B cell (primary cell): ENCODE results near the gene CETN3. TPM values are rescaled to one million over a fixed set of nuclear protein-coding genes. Genes with fewer than 3 reads are reported as not detected.

ENCODE experiments used
- ATAC-seq: fragments of 200-7000 bp; cut with Tn5 transposase; one replicate; pipeline ENCODE4 v1.10.0; 2021; ENCODE audit warnings: low read depth, mild to moderate bottlenecking, moderate number of reproducible peaks, moderate library complexity
- CTCF ChIA-PET: fragments of 350-600 bp; sonication (Branson Sonifier 250); formaldehyde crosslinking; loops from one replicate; lab custom pipeline; 2021; ENCODE audit warnings: antibody characterized with exemption, inconsistent platforms; lab: Charles Lee
- POLR2A ChIA-PET: fragments of 350-600 bp; sonication (Branson Sonifier 250); formaldehyde crosslinking; loops from one replicate; lab custom pipeline; 2021; ENCODE audit warnings: antibody characterized with exemption; lab: Charles Lee
- DNase-seq: peaks from one replicate; pipeline ENCODE4 v3.0.0; 2013
- H2AFZ ChIP-seq: 2 replicates; pipeline ENCODE4 v1.6.1; 2012; ENCODE audit warnings: mild to moderate bottlenecking, low read depth, low read length; ENCODE audit not compliant: insufficient read depth, poor library complexity, severe bottlenecking
- H3K27ac ChIP-seq, 2 donors: 1 replicate in 1 of 2; 2 replicates in 1 of 2; pipeline ENCODE4 v1.5.1; 2012 to 2013; ENCODE audit warnings: low read length in 2 of 2, mild to moderate bottlenecking in 2 of 2, moderate library complexity in 1 of 2
- H3K27me3 ChIP-seq, 4 experiments: fragments of 200-600 bp in 1 of 4; sonication (generic) in 1 of 4; replicated peaks in 1 of 4; 1 replicate in 2 of 4; 2 replicates in 2 of 4; pipeline versions ENCODE4 v1.6.1 to v1.7.0; 2013 to 2016; ENCODE audit warnings: low read length in 3 of 4, mild to moderate bottlenecking in 2 of 4, mixed read lengths in 1 of 4, moderate library complexity in 1 of 4; ENCODE audit not compliant: insufficient read depth in 4 of 4, control insufficient read depth in 3 of 4; ENCODE audit errors: control extremely low read depth in 1 of 4
- H3K36me3 ChIP-seq, 2 experiments: replicated peaks in 1 of 2; 1 replicate in 1 of 2; 2 replicates in 1 of 2; pipeline versions ENCODE4 v1.6.1 to v1.7.1; 2013; ENCODE audit warnings: low read length in 1 of 2; ENCODE audit not compliant: insufficient read depth in 2 of 2, control insufficient read depth in 1 of 2; ENCODE audit errors: control extremely low read depth in 1 of 2, extremely low read depth in 1 of 2
- H3K4me1 ChIP-seq, 2 donors: fragments of 200-600 bp in 1 of 2; sonication (generic) in 1 of 2; 1 replicate in 1 of 2; 2 replicates in 1 of 2; pipeline versions ENCODE4 v1.5.1 to v1.6.1; 2013 to 2017; ENCODE audit warnings: low read length in 2 of 2; ENCODE audit not compliant: control insufficient read depth in 2 of 2, insufficient read depth in 2 of 2
- H3K4me2 ChIP-seq: replicated peaks from 2 replicates; pipeline ENCODE3; 2012; ENCODE audit warnings: mild to moderate bottlenecking, low read depth, low read length; ENCODE audit not compliant: poor library complexity, severe bottlenecking
- H3K4me3 ChIP-seq, 5 experiments: fragments of 200-600 bp in 1 of 5; sonication (generic) in 1 of 5; 1 replicate in 3 of 5; 2 replicates in 2 of 5; pipeline versions ENCODE4 v1.5.1 to v1.7.0; 2011 to 2016; ENCODE audit warnings: low read length in 4 of 5, mild to moderate bottlenecking in 4 of 5, low read depth in 2 of 5, control low read depth in 1 of 5, moderate library complexity in 1 of 5; ENCODE audit not compliant: insufficient read depth in 1 of 5; ENCODE audit errors: control extremely low read depth in 1 of 5, extremely low read depth in 1 of 5
- H3K79me2 ChIP-seq: fragments of 200-600 bp; sonication (generic); one replicate; pipeline ENCODE4 v1.6.0; 2016; ENCODE audit warnings: low read length; ENCODE audit not compliant: control insufficient read depth, insufficient read depth
- H3K9ac ChIP-seq: fragments of 200-600 bp; sonication (generic); 2 replicates; pipeline ENCODE4 v1.6.1; 2017; ENCODE audit warnings: mild to moderate bottlenecking, low read length, moderate library complexity
- H3K9me3 ChIP-seq, 3 donors: one replicate each; pipeline versions ENCODE4 v1.6.1 to v1.7.1; 2013; ENCODE audit warnings: low read length in 2 of 3; ENCODE audit not compliant: control insufficient read depth in 2 of 3, insufficient read depth in 1 of 3; ENCODE audit errors: control extremely low read depth in 1 of 3
- H4K20me1 ChIP-seq: 2 replicates; pipeline ENCODE4 v1.6.0; 2012; ENCODE audit warnings: mild to moderate bottlenecking, low read length; ENCODE audit not compliant: insufficient read depth, control insufficient read depth, poor library complexity, severe bottlenecking
- H3K27ac Mint-ChIP-seq: one replicate; pipeline ENCODE4 v1.8.0; 2021; ENCODE audit warnings: mixed read lengths
- H3K27me3 Mint-ChIP-seq: one replicate; pipeline ENCODE4 v1.8.0; 2021; ENCODE audit warnings: mixed read lengths
- H3K4me1 Mint-ChIP-seq: one replicate; pipeline ENCODE4 v1.8.0; 2021; ENCODE audit warnings: mixed read lengths
- H3K4me3 Mint-ChIP-seq: one replicate; pipeline ENCODE4 v1.8.0; 2021; ENCODE audit warnings: mixed read lengths
- H3K9me3 Mint-ChIP-seq: one replicate; pipeline ENCODE4 v1.8.0; 2022; ENCODE audit warnings: mixed read lengths; ENCODE audit not compliant: insufficient read depth
- EZH2 ChIP-seq: IDR thresholded peaks from 2 replicates; pipeline ENCODE4 v1.6.1; 2012; ENCODE audit warnings: borderline replicate concordance, low read depth, mild to moderate bottlenecking, moderate library complexity, low read length; ENCODE audit not compliant: insufficient read depth, poor library complexity, severe bottlenecking
- WGBS: methylation state at CpG from one replicate; pipeline ENCODE4 v1.1.5; 2013; ENCODE audit warnings: missing lambda C conversion rate; ENCODE audit not compliant: insufficient coverage; 5-methylcytosine and 5-hydroxymethylcytosine counted together
- intact Hi-C: fragments of 100-400 bp; cut with micrococcal nuclease; formaldehyde crosslinking; loops from one replicate; pipeline ENCODE4 v1.10.0; 2022
- polyA plus RNA-seq: library from polyadenylated mRNA; depleted of rRNA; stranded (reverse); fragments of >200 nt; gene quantifications from 2 replicates; pipeline ENCODE4 v1.2.3, GENCODE V29; 2012
- total RNA-seq, 2 donors: library from RNA; stranded (reverse); fragments of 120-200 nt in 1 of 2; gene quantifications; 1 replicate in 1 of 2; 2 replicates in 1 of 2; pipeline versions ENCODE4 v1.2.3 to v1.2.4, GENCODE V29; 2013 to 2022
- TF ChIP-seq, protein P1 (sequence below): fragments of 200-600 bp; IDR thresholded peaks from one replicate; pipeline ENCODE4 v1.8.0; 2022; ENCODE audit warnings: antibody characterized with exemption, mild to moderate bottlenecking

Gene CETN3
- total and polyA plus RNA-seq, 2 donors (not counting 1 experiment from before 2014, with no cell fraction given), result 1.5 to 18.0 TPM

DNA sequence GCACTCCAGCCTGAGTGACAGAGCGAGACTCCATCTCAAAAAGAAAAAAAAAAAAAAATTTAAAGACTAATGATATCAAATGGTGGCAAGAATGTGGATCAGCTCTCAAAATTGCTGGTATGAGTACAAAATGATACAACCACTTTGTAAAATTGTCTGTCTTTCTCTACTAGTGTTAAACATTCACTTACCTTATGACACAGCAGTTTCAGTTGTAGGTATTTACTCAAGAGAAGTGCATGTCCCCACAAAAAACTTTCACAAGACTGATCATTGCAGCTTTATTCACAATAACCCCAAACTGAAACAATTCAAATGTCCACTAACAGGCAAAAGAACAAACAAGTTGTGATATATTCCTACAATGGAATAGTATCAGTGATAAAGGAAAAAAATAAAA is 14.7 kb upstream of the CETN3 start:
- TF ChIP-seq, protein P1, sequence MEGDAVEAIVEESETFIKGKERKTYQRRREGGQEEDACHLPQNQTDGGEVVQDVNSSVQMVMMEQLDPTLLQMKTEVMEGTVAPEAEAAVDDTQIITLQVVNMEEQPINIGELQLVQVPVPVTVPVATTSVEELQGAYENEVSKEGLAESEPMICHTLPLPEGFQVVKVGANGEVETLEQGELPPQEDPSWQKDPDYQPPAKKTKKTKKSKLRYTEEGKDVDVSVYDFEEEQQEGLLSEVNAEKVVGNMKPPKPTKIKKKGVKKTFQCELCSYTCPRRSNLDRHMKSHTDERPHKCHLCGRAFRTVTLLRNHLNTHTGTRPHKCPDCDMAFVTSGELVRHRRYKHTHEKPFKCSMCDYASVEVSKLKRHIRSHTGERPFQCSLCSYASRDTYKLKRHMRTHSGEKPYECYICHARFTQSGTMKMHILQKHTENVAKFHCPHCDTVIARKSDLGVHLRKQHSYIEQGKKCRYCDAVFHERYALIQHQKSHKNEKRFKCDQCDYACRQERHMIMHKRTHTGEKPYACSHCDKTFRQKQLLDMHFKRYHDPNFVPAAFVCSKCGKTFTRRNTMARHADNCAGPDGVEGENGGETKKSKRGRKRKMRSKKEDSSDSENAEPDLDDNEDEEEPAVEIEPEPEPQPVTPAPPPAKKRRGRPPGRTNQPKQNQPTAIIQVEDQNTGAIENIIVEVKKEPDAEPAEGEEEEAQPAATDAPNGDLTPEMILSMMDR, result no peak
- no peak for TF ChIP-seq EZH2

DNA sequence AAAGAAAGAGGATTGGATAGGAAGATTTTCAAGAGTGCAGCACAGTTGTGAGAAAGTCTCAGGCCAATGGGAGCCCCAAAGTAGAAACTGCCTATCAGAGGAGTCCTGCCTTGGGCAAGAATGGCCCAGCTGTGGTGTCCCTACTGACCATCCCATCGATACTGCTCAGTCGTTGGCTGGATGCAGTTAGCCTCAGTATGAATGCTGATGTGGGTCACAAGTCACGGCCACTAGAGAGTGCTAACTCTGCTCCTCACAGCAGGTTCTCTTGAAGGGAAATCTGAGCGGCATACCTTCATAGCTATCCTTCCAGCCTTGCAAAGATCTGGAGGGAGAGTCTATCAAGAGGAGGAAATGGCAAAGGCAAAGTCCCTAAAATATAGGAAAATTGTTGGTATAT is 11.6 kb upstream of the CETN3 start:
- Histone ChIP-seq H4K20me1 (no peaks in the 10 kb centered on the region), H3K27me3 (no peaks in the 10 kb centered on the region), H3K4me1 (no peaks in the 10 kb centered on the region), H3K4me3 (no peak overlapping the region), H3K27ac (no peak overlapping the region), H3K36me3 (no peaks in the 10 kb centered on the region), H3K4me2 (no peak overlapping the region), H3K9me3 (no peaks in the 10 kb centered on the region), H3K79me2 (no peaks in the 10 kb centered on the region), H3K9ac (no peak overlapping the region), H2AFZ (no peak overlapping the region)
- ChIA-PET POLR2A (no interaction called here), CTCF (interaction anchor here (0.6 to 0.7 kb wide), 2 partner anchors 29 to 363 kb away, joined by 3 to 4 read pairs; no protein-coding TSS in a partner anchor)
- no peak overlapping the region for H3K27ac Mint-ChIP-seq
- peaks cover 25% of the 10 kb centered on the region for H3K27me3 Mint-ChIP-seq
- no peaks in the 10 kb centered on the region for H3K4me1 Mint-ChIP-seq
- ATAC-seq, result no peak
- intact Hi-C loops, result no loop called here
- no peak overlapping the region for H3K4me3 Mint-ChIP-seq
- WGBS, result 38% methylated on average over 2 of the region's 4 CpGs
- no peaks in the 10 kb centered on the region for H3K9me3 Mint-ChIP-seq
- no peak for TF ChIP-seq EZH2
- TF ChIP-seq, protein P1, result no peak
- no peak for DNase-seq

More for the DNA sequence above, 14.7 kb upstream of the CETN3 start:
- DNase-seq (no peak), ATAC-seq (no peak)
- no peak overlapping the region for H3K27ac Mint-ChIP-seq
- H3K4me3 Mint-ChIP-seq, result no peak overlapping the region
- ChIA-PET POLR2A (no interaction called here), CTCF (no interaction called here)
- Histone ChIP-seq H4K20me1 (no peaks in the 10 kb centered on the region), H3K9me3 (no peaks in the 10 kb centered on the region), H3K4me3 (no peak overlapping the region), H3K4me1 (no peaks in the 10 kb centered on the region), H3K79me2 (no peaks in the 10 kb centered on the region), H3K36me3 (no peaks in the 10 kb centered on the region), H3K9ac (no peak overlapping the region), H3K27me3 (peaks cover 0 to 3% (median 0%) of the 10 kb centered on the region in 4 experiments), H3K4me2 (no peak overlapping the region), H2AFZ (no peak overlapping the region), H3K27ac (no peak overlapping the region)
- intact Hi-C loops, result no loop called here
- whole genome bisulfite sequencing, result no CpG with 5 or more reads among the region's 1 CpG
- H3K27me3 Mint-ChIP-seq, result peaks cover 14% of the 10 kb centered on the region
- no peaks in the 10 kb centered on the region for H3K4me1 Mint-ChIP-seq
- H3K9me3 Mint-ChIP-seq, result no peaks in the 10 kb centered on the region
